Erythroblast (primary cell): ENCODE results near the gene IBA57.

Experiments used
- DNase-seq, 2 experiments: peaks; one replicate each; lab custom pipeline; 2025; lab: John Stamatoyannopoulos, UW
- GATA1 ChIP-seq: IDR thresholded peaks from 2 replicates; pipeline ENCODE4 v1.6.1; 2011; ENCODE audit warnings: low read depth, mild to moderate bottlenecking, control low read depth, low read length, moderate library complexity
- POLR2A ChIP-seq: IDR thresholded peaks from 2 replicates; pipeline ENCODE4 v1.6.1; 2011; ENCODE audit warnings: mild to moderate bottlenecking, low read length

Gene IBA57

GRCh38 chr1:228148196-228148861 is 17.3 kb upstream of the IBA57 start:
- TF ChIP-seq POLR2A, result no peak
- TF ChIP-seq GATA1, result no peak
- no peak for DNase-seq

DNA sequence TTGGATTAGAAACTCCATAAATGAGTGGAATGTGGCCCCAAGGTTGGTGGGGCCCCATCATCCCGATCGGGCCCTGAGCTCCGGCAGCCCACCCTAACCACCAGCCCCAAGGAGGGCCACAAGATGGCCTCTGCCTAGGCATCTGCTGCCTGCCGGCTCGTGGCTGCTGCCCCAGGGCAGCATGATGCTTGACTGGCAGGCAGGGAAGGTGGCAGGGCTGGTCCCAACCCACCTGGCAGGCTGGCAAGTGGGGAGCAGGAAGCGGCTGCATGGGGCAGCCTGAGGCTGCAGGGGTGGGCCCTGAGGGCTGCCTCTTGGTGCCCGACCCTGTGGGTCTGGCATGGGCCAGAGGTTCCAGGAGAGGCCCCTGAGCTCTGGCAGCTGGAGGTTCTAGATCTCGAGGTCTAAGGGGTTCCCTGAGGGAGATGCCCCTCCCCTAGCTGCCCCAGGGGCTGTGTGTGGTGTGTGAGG is 16.6 kb upstream of the IBA57 start:
- no peak for DNase-seq
- TF ChIP-seq GATA1, result no peak
- TF ChIP-seq POLR2A, result no peak

- DNase-seq, result no peak
- TF ChIP-seq POLR2A, result no peak
- no peak for TF ChIP-seq GATA1
These were observed 16.0 kb upstream of the IBA57 start, which contains the start of gene GJC2 for GRCh38 chr1:228149406-228150119. GJC2 (plus strand) TSS chr1:228149930; CDS start chr1:228157759, 7,829 bp downstream.

GRCh38 chr1:228150120-228150460 is 15.5 kb upstream of the IBA57 start:
- DNase-seq, result no peak
- TF ChIP-seq GATA1 (no peak), POLR2A (no peak)

DNA sequence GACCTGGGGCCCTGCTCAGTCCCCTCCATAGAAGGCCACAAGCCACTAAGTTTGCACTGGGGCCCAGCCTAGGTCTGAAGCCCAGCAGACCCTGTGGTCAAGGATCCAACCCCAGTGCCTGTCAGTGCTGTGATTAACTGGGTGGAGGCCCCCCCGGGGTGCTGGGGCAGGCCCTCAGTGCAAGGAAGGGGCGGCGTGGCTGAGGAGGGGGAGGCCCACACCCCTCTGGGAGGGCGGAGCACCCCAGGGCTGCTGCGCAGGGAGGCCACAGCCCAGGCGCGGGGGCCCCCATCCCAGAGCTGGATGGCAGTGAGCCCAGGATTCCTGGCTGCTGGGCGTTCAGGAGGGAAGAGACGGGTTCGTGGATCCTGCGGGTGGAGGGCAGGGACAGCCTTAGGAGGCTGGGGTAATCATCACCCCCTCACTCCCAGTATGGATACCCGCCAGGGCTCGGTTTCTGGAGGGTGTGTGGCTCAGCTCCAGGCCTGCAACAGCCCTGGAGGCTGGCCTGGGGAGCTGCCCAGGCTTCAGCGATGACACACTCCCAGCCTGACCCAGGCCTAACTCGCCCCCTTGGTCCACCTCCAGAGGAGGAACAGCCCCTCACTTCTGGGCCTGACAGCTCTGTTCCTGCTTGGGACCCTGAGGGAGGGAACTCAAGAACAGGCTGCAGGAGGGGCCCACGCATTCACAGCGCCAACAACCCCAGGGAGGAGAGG is 15.0 kb upstream of the IBA57 start:
- no peak for DNase-seq
- TF ChIP-seq GATA1 (no peak), POLR2A (no peak)

DNA sequence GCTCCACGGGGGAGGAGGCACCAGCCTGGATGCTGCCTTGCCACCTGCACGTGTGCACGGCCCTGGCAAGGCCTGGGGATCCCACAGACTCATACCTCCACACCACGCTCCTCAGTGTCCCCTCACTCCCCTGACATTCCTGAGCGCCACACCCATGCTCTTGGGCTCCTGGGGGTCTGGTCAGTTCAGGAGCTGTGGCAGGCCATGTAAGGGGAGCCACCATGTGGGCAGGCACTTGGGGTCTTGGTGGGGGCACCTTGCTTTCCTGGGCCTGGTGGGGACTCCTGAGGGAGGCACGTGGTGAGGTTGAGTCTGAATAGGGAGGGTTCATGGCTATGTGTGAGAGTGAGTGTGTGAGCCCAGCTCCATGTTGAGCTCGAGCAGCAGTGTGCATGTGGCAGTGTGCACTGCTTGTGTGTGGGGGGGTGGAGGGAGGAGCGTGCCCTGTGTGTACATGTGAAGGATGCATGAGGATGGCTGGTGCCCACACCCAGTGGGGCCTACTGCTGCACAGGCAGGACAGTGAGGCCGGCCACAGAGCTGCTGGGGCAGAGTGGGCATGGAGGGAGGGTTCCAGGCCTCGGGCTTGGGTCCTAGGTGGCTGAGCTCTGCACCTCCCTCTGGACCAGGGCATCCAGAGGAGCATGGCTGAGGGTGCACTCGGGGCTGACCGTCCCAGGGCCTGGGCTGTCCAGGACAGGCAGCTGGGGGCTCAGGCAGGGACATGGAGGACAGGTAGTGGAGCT is 14.3 kb upstream of the IBA57 start:
- no peak for TF ChIP-seq GATA1
- no peak for TF ChIP-seq POLR2A
- no peak for DNase-seq

GRCh38 chr1:228152097-228152917 is 13.3 kb upstream of the IBA57 start:
- TF ChIP-seq GATA1, result no peak
- TF ChIP-seq POLR2A, result no peak
- DNase-seq, result no peak

DNA sequence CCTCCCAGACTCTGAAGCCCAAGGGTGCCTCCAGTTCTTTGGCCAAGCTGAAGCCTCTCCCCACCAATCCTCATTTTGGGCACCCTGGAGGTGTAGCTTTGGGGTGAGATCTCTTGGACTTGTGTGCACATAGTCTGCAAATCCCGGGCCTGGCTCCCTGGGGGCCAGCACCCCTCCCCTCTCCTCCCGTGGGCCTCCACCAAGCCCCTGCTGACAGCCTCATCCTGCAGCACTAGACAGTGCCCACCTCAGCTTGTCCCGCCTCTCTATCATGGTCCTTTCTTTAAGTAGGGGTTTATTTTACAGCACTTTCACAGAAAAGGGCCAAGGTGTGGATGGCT is 12.7 kb upstream of the IBA57 start:
- TF ChIP-seq GATA1 (no peak), POLR2A (no peak)

GRCh38 chr1:228154021-228154669 is 11.5 kb upstream of the IBA57 start:
- DNase-seq, result no peak
- TF ChIP-seq GATA1 (no peak), POLR2A (no peak)

More for the DNA sequence above, 12.7 kb upstream of the IBA57 start:
- no peak for DNase-seq

DNA sequence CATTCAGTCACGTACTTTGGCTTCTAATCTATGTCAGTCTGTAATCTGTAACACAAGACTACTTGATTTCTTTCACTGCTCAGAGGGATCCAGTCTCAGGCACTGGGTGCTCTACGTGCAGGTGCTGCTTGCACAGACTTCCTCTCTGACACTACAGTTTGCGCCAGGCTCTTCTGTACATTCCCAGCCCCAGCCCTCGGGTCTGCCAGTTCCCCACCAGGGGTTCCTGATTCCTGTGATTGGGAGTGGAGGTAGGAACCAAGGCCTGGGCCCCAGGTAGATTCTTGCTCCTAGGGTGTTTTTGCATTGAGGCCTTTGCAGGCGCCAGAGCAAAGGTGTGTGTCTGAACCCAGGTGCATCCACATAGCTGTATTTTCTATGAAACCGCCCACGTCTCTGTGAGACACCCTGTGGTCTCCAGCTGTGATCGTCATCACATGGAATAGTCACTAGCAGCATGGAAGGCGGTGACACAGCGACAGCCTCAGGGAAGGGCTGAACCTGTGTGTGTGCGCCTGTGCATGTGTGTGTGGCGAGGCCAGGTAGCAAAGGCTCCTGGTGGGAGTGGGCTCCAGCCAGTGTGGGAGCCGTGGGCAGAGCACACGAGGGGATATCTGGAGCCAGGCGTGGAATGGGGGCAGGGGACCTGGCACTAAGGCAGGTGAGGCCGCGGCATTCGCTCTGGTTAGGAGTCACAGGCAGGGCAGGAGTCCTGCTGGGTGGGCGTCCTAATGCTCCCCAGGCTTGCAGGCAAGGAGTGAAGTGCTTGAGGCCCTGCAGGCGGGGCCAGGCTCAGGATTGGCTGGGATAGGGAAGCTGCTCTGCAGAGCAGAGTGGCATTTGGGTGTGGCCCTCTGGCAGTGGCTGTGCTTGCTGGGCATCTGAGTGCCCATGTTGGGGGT is 10.7 kb upstream of the IBA57 start:
- no peak for DNase-seq
- no peak for TF ChIP-seq GATA1
- no peak for TF ChIP-seq POLR2A
